ENCODE measurements around the gene ATP10A.
"Not testable (repeated sequence)": the region's sequence is repeated elsewhere in the genome, so short reads cannot be mapped to it uniquely, and the experiment has no call there.

The ATP10A gene

DNA sequence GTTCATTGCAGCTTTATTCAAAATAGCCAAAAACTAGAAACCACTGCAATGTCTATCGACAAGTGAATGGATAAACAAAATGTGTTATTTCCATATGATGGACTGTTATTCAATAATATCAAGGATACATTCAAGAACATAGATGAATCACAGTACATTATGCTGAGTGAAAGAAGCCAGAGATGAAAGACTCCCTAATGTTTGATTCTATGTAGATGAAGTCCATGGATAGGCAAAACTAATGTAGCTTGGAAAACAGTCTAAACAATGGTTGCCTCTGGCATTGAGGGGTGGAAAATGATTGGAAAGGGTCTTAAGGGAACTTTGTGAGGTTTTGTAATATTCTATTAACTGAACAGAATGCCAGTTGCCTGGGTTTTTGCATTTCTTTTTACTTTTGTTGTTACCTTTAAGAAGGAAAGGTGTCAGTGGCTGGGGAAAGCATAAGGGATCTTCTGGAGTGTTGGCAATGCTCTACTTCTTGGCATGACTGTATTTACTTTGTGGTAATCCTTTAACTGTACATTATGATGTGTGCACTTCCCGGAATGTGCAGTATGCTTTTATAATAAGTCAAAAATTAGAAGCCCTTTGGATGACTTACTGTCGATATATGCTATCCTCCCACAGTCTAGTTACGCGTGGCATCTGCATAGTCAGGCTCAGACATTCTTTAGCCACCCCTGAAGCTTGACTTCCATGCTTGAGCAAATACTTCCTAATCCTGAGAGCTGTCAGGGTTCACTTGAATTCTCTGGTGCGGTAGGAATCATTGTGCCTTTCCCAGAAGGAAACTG, 20.5 kb upstream of the ATP10A start:
- no peak for FAIRE-seq

- FAIRE-seq = no peak
Observed at GRCh38 chr15:25882466-25882865, 19.3 kb upstream of the ATP10A start.

DNA sequence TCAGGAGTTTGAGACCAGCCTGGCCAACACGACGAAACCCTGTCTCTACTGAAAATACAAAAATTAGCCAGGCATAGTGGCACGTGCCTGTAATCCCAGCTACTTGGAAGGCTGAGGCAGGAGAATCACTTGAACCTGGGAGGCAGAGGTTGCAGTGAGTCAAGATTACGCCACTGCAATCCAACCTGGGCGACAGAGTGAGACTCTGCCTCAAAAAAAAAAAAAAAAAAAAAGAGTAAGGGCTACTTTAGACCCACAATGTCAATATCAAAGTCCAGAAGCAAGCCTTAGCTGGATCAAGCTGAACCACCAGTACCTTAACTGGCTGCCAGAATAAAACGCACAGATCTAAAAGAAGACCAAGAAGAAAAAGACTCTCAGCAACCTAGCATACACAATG, 17.8 kb upstream of the ATP10A start:
- FAIRE-seq = not testable (repeated sequence)

GRCh38 chr15:25880411-25880810, 17.3 kb upstream of the ATP10A start:
- FAIRE-seq = no peak

DNA sequence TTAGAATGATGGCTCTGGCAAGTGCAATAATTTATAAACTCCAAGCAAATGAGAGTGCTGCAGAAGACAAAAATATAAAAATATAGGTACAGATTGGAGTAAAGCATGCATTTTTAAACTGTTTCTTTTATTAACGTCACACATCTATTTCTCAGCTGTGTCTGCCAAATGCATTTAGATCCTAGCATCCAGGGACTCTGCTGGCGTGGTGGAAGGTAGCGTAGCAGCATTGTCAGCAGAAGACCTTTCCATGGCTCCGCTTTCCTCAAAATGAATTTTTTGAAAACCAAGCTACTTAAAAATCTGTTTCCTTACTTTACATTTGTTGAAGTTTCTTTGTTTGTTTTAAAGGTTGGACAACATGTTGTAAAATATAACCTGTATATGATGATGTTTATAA, 16.3 kb upstream of the ATP10A start:
- no peak for FAIRE-seq

DNA sequence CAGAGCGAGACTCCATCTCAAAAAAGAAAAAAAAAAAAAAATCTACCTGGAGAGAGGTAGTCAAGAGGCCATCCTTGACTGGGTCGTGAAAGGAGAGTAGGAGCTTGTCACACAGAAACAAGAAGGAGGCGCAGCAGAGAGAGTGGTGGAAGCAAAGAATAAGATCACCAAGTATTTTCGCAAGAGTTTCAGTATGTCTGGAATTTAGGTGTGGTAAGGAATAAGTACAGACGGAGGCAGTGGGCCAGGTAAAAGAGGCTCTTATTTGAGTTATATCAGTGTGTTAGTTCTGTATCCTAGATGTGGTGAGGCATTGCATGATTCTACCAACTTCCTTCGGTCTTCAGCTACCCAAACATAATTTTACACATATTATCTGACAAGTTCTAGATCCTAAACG, 14.6 kb upstream of the ATP10A start:
- no peak for FAIRE-seq

- no peak for FAIRE-seq
Observed at GRCh38 chr15:25876231-25877140, 13.4 kb upstream of the ATP10A start.

GRCh38 chr15:25875566-25875965, 12.4 kb upstream of the ATP10A start:
- FAIRE-seq = no peak

- peak; percentile 89 for FAIRE-seq
Observed at GRCh38 chr15:25874379-25874778, 11.3 kb upstream of the ATP10A start.

GRCh38 chr15:25871403-25871802, 8.3 kb upstream of the ATP10A start:
- no peak for FAIRE-seq

- no peak for FAIRE-seq
Observed at GRCh38 chr15:25870938-25871337, 7.8 kb upstream of the ATP10A start.

- no peak for FAIRE-seq
Observed at GRCh38 chr15:25869701-25870100, 6.6 kb upstream of the ATP10A start.

GRCh38 chr15:25866874-25867273, 3.7 kb upstream of the ATP10A start:
- no peak for FAIRE-seq

GRCh38 chr15:25866251-25866650, 3.1 kb upstream of the ATP10A start:
- FAIRE-seq = no peak

- FAIRE-seq = no peak
Observed at GRCh38 chr15:25864966-25865365, 1.8 kb upstream of the ATP10A start.

GRCh38 chr15:25863968-25864580, 947 bp upstream of the ATP10A start:
- FAIRE-seq = no peak

- FAIRE-seq = no peak
Observed at GRCh38 chr15:25862472-25863110, 536 bp downstream of the ATP10A start.

- no peak for FAIRE-seq
Observed at GRCh38 chr15:25862071-25862471, 1.1 kb downstream of the ATP10A start.

DNA sequence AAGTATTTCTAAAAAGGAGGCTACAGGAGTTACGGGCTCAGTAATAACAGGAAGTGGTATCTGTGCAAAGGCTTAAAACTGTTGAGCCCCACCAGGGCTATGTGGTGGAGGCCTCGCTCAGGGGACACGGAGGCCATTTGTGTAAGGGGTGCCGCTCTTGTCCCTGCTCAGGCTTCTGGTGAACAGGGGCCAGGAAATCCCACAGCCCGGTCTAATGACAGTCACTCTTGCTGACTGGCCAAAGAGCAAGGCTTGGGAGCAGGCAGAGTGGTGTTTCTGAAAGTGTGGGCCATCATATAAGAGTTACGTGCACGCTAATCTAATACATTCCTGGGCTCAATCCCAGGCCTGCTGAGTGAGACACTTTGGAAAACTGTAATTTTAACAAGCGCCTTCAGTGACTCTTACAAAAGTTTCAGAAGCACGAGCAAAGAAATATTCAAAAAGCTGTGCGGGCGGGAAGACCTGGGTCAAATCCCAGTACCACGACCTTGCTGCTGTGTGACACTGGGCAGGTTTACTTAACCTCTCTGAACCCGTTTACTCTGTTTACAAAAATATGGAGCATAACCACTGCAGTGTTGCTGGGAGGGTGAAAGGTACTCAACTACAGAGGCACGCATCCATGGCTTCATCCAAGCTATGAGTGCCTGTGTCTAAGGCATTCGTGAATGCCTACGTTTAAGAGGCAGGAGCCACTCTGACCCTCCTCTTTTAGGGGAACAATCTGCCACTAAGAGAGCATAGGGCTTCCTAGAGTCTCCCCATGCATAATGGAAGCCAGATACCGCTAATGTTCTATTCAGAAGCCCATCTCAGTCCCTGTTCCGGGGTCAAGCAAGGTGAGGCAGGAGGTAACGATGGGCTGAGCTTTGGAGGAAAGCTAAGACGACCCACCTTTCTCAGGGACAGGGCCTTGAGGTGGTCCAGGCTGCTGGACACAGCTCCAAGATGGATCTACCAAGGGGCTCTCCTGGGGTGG, 2.0 kb downstream of the ATP10A start:
- no peak for FAIRE-seq

- FAIRE-seq = no peak
Observed at GRCh38 chr15:25859838-25860645, 3.1 kb downstream of the ATP10A start.
